IMR-90 (cell line): ENCODE measurements around the gene RPL26. TPM values are rescaled to one million over a fixed set of nuclear protein-coding genes. Genes with fewer than 3 reads are reported as not detected.

ENCODE experiments used
- ATAC-seq: fragments of 200-7000 bp; cut with Tn5 transposase; 2 replicates; pipeline ENCODE4 v1.9.1; 2020; ENCODE audit warnings: low read depth, mild to moderate bottlenecking, moderate library complexity
- BruUV-seq: library from RNA; stranded (reverse); fragments of 400-500 nt; replicated peaks from 2 replicates; lab custom pipeline; 2021; lab: Mats Ljungman, UMichigan
- CTCF ChIA-PET: fragments of 300-600 bp; formaldehyde crosslinking; extraction: SDS; loops from one replicate; lab custom pipeline; 2021; ENCODE audit warnings: antibody characterized with exemption; lab: Yijun Ruan, JAX
- POLR2A ChIA-PET: fragments of 300-600 bp; sonication (Branson Sonifier 250); formaldehyde crosslinking; loops from one replicate; lab custom pipeline; 2022; ENCODE audit warnings: antibody characterized with exemption; ENCODE audit not compliant: unreplicated experiment; lab: Charles Lee
- DNase-seq: peaks from one replicate; pipeline ENCODE4 v3.0.0; 2013
- H2AFZ ChIP-seq: replicated peaks from 2 replicates; pipeline ENCODE3; 2013; ENCODE audit warnings: low read length, mild to moderate bottlenecking; ENCODE audit not compliant: poor library complexity
- H2AK5ac ChIP-seq: 2 replicates; pipeline ENCODE4 v1.6.1; 2013; ENCODE audit warnings: low read depth, low read length, inconsistent platforms
- H2AK9ac ChIP-seq: replicated peaks from 2 replicates; pipeline ENCODE3; 2013; ENCODE audit warnings: mild to moderate bottlenecking, low read depth, low read length, moderate library complexity; ENCODE audit not compliant: poor library complexity
- H2BK120ac ChIP-seq: 2 replicates; pipeline ENCODE4 v1.6.1; 2013; ENCODE audit warnings: low read depth, low read length, inconsistent platforms
- H2BK15ac ChIP-seq: 3 replicates; pipeline ENCODE4 v1.6.1; 2013; ENCODE audit warnings: low read depth, low read length, inconsistent platforms
- H2BK20ac ChIP-seq: 2 replicates; pipeline ENCODE4 v1.6.1; 2013; ENCODE audit warnings: low read depth, mild to moderate bottlenecking, inconsistent platforms, low read length, moderate library complexity
- H2BK5ac ChIP-seq: 2 replicates; pipeline ENCODE4 v1.6.1; 2013; ENCODE audit warnings: mild to moderate bottlenecking, low read depth, low read length, inconsistent platforms; ENCODE audit not compliant: poor library complexity, severe bottlenecking
- H3K14ac ChIP-seq: replicated peaks from 2 replicates; pipeline ENCODE4 v1.6.1; 2013; ENCODE audit warnings: low read depth, low read length, inconsistent platforms
- H3K18ac ChIP-seq: 2 replicates; pipeline ENCODE4 v1.6.1; 2013; ENCODE audit warnings: low read depth, low read length, control low read depth
- H3K23ac ChIP-seq: 2 replicates; pipeline ENCODE4 v1.6.1; 2013; ENCODE audit warnings: low read depth, low read length, inconsistent platforms
- H3K27ac ChIP-seq: 2 replicates; pipeline ENCODE4 v1.5.1; 2013; ENCODE audit warnings: mild to moderate bottlenecking, control low read depth, low read length; ENCODE audit not compliant: insufficient read depth
- H3K27me3 ChIP-seq: 2 replicates; pipeline ENCODE4 v1.6.1; 2013; ENCODE audit warnings: low read length; ENCODE audit not compliant: control insufficient read depth, insufficient read depth
- H3K36me3 ChIP-seq: 2 replicates; pipeline ENCODE4 v1.6.1; 2013; ENCODE audit warnings: low read length, mixed read lengths; ENCODE audit not compliant: control insufficient read depth, insufficient read depth
- H3K4ac ChIP-seq: 2 replicates; pipeline ENCODE4 v1.6.1; 2013; ENCODE audit warnings: low read depth, low read length, inconsistent platforms
- H3K4me1 ChIP-seq: 2 replicates; pipeline ENCODE4 v1.6.1; 2013; ENCODE audit warnings: low read length, mixed read lengths; ENCODE audit not compliant: control insufficient read depth, insufficient read depth
- H3K4me2 ChIP-seq: 2 replicates; pipeline ENCODE4 v1.6.1; 2013; ENCODE audit warnings: low read depth, mild to moderate bottlenecking, control low read depth, low read length, moderate library complexity
- H3K4me3 ChIP-seq: 2 replicates; pipeline ENCODE4 v1.5.1; 2013; ENCODE audit warnings: low read depth, mild to moderate bottlenecking, control low read depth, low read length, moderate library complexity; ENCODE audit not compliant: insufficient read depth
- H3K56ac ChIP-seq: 2 replicates; pipeline ENCODE4 v1.6.1; 2013; ENCODE audit warnings: low read length, inconsistent platforms; ENCODE audit not compliant: insufficient read depth; ENCODE audit errors: extremely low read depth
- H3K79me1 ChIP-seq, 2 experiments: 2 replicates each; pipeline ENCODE4 v1.6.1; 2013; ENCODE audit warnings: low read length in 2 of 2, inconsistent platforms in 1 of 2, low read depth in 1 of 2
- H3K9ac ChIP-seq: 2 replicates; pipeline ENCODE4 v1.6.1; 2013; ENCODE audit warnings: low read depth, low read length, control low read depth
- H3K9me1 ChIP-seq: 2 replicates; pipeline ENCODE4 v1.6.1; 2013; ENCODE audit warnings: low read length, inconsistent platforms; ENCODE audit not compliant: insufficient read depth
- H3K9me3 ChIP-seq: 2 replicates; pipeline ENCODE4 v1.6.1; 2013; ENCODE audit warnings: low read length; ENCODE audit not compliant: control insufficient read depth, insufficient read depth
- H4K20me1 ChIP-seq: 2 replicates; pipeline ENCODE4 v1.6.1; 2013; ENCODE audit warnings: low read length, inconsistent platforms; ENCODE audit not compliant: insufficient read depth
- H4K5ac ChIP-seq: 2 replicates; pipeline ENCODE4 v1.6.1; 2013; ENCODE audit warnings: mild to moderate bottlenecking, low read depth, low read length, control low read depth
- H4K8ac ChIP-seq, 2 experiments: 2 replicates each; pipeline ENCODE4 v1.6.1; 2013; ENCODE audit warnings: low read depth in 2 of 2, low read length in 2 of 2, control low read depth in 1 of 2, inconsistent platforms in 1 of 2
- H4K91ac ChIP-seq: 2 replicates; pipeline ENCODE4 v1.6.1; 2013; ENCODE audit warnings: low read depth, low read length, inconsistent platforms; ENCODE audit not compliant: insufficient read depth
- BHLHE40 ChIP-seq: fragments of 150-350 bp; IDR thresholded peaks from 2 replicates; pipeline ENCODE4 v1.6.1; 2016; ENCODE audit warnings: mild to moderate bottlenecking, low read depth, low read length
- CHD1 ChIP-seq: IDR thresholded peaks from 2 replicates; pipeline ENCODE4 v1.6.1; 2012; ENCODE audit warnings: low read depth, low read length, improper control_type of control experiment
- NFE2L2 ChIP-seq: fragments of 150-350 bp; IDR thresholded peaks from 2 replicates; pipeline ENCODE4 v1.6.1; 2016; ENCODE audit warnings: low read depth, mild to moderate bottlenecking, low read length
- POLR2A ChIP-seq: IDR thresholded peaks from 2 replicates; pipeline ENCODE4 v1.6.1; 2012; ENCODE audit warnings: mild to moderate bottlenecking, low read depth, low read length
- RFX5 ChIP-seq: IDR thresholded peaks from 2 replicates; pipeline ENCODE4 v1.8.0; 2012; ENCODE audit warnings: low read depth, mild to moderate bottlenecking, low read length, moderate library complexity
- SMC3 ChIP-seq: fragments of 150-350 bp; IDR thresholded peaks from 2 replicates; pipeline ENCODE4 v1.6.1; 2016; ENCODE audit warnings: low read depth, mild to moderate bottlenecking, antibody characterized with exemption, low read length, moderate library complexity
- WGBS, 2 experiments: methylation state at CpG; one replicate each; pipeline versions ENCODE4 v1.1.5 to v1.1.7; 2013; ENCODE audit warnings: missing lambda C conversion rate in 2 of 2; ENCODE audit not compliant: insufficient read length in 1 of 2; ENCODE audit errors: extremely low coverage in 2 of 2; 5-methylcytosine and 5-hydroxymethylcytosine counted together
- dilution Hi-C: fragments of 300-500 bp; cut with HindIII; formaldehyde crosslinking; loops from one replicate; pipeline ENCODE4 v1.14.3; 2018; ENCODE audit warnings: low sequenced_read_pairs; ENCODE audit not compliant: unreplicated experiment
- in situ Hi-C: fragments of 300-500 bp; cut with MboI; formaldehyde crosslinking; loops from 3 replicates; pipeline ENCODE4 v1.14.3; 2019; ENCODE audit warnings: low sequenced_read_pairs, inconsistent platforms, mixed read lengths
- intact Hi-C: fragments of 100-400 bp; cut with micrococcal nuclease; formaldehyde crosslinking; loops from 2 replicates; pipeline ENCODE4 v1.10.0; 2022
- polyA plus RNA-seq, 3 experiments: library from polyadenylated mRNA; depleted of rRNA; stranded (reverse); fragments of >200 nt; gene quantifications; 2 replicates each; pipeline ENCODE4 v1.2.3, GENCODE V29; 2012; ENCODE audit warnings: low replicate concordance in 1 of 3
- total RNA-seq: library from RNA; depleted of rRNA; stranded (reverse); fragments of >200 nt; gene quantifications from 2 replicates; pipeline ENCODE4 v1.2.3, GENCODE V29; 2012

RPL26 gene
- total and polyA plus RNA-seq, 2 of the 4 experiments (the other 2 are of a cell fraction), result 4,763 to 5,013 TPM

DNA sequence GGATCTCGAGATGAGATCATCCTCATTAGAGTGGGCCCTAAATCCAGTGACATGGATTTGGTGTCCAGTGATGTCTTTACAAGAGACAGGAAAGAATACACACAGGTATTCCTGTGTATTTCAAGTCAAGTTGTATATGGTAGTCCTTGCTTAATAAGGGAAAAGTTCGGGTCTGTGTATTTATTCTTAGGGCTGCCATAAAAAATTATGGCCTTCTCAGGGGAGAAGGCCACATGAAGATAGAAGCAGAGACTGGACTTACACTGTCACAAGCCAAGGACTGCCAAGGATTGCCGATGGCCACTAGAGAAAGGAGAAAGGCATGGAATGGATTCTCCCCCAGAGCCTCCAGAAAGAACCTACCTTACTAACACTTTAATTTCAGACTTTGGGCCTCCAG lies 14.8 kb downstream of the RPL26 start:
- peaks cover 5 to 13% of the 10 kb centered on the region in 2 experiments for H3K79me1 ChIP-seq
- H3K56ac ChIP-seq, result no peak overlapping the region
- H3K27ac ChIP-seq, result no peak overlapping the region
- DNase-seq, result no peak
- H2BK120ac ChIP-seq, result no peak overlapping the region
- H3K4ac ChIP-seq, result no peak overlapping the region
- H3K4me2 ChIP-seq, result no peak overlapping the region
- H2BK5ac ChIP-seq, result no peak overlapping the region
- H2BK20ac ChIP-seq, result no peak overlapping the region
- no peak overlapping the region for H4K5ac ChIP-seq
- no peak overlapping the region for H3K14ac ChIP-seq
- H2AK5ac ChIP-seq, result no peak overlapping the region
- TF ChIP-seq POLR2A (no peak), BHLHE40 (no peak), CHD1 (no peak), SMC3 (no peak), RFX5 (no peak), NFE2L2 (no peak)
- intact Hi-C loops (no loop called here), dilution Hi-C loops (no loop called here), in situ Hi-C loops (no loop called here)
- no TSS peak for BruUV-seq
- no peaks in the 10 kb centered on the region; the same call in 1 of the 2 replicates for H4K20me1 ChIP-seq
- ATAC-seq, result no peak
- CTCF ChIA-PET, result interaction anchor here (0.6 kb wide), 1 partner anchor 42 kb away, joined by 3 read pairs; no protein-coding TSS in a partner anchor
- H3K23ac ChIP-seq, result no peak overlapping the region
- H4K8ac ChIP-seq, result no peak overlapping the region
- H3K9me3 ChIP-seq, result no peaks in the 10 kb centered on the region
- H2AFZ ChIP-seq, result no peak overlapping the region
- H3K36me3 ChIP-seq, result peaks cover 15% of the 10 kb centered on the region
- H3K4me1 ChIP-seq, result peaks cover 17% of the 10 kb centered on the region
- H3K9me1 ChIP-seq, result peaks cover 16% of the 10 kb centered on the region
- WGBS, 2 experiments, result no CpG with 5 or more reads among the region's 3 CpGs
- no peak overlapping the region for H3K18ac ChIP-seq
- no peak overlapping the region for H4K91ac ChIP-seq
- POLR2A ChIA-PET, result no interaction called here
- no peak overlapping the region for H3K4me3 ChIP-seq
- H2AK9ac ChIP-seq, result no peak overlapping the region
- no peak overlapping the region for H2BK15ac ChIP-seq
- H3K27me3 ChIP-seq, result no peaks in the 10 kb centered on the region
- no peak overlapping the region for H3K9ac ChIP-seq
